ENCODE data around the gene DCST2.

DCST2 gene

DNA sequence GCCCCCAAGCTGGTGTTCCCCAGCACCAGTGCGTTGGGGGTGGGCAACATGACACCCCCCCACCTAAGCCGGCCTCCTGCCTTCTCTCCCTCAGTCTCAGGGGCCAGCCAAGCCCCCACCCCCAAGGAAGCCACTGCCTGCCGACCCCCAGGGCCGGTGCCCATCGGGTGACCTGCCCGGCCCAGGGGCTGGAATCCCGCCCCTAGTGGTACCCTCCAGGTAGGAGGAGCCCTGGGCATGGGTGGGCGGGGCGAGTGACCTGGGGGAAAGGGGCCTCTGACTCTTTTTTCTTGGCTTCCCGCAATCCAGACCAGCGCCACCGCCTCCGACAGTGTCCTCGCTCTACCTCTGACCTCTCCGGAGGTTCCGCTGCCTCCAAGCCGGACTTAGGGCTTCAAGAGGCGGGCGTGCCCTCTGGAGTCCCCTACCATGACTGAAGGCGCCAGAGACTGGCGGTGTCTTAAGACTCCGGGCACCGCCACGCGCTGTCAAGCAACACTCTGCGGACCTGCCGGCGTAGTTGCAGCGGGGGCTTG is 28.6 kb upstream of the DCST2 start:
- DNase-seq (ENCODE audit: extremely low read depth, low read depth): no peak
- TF ChIP-seq, protein P1, sequence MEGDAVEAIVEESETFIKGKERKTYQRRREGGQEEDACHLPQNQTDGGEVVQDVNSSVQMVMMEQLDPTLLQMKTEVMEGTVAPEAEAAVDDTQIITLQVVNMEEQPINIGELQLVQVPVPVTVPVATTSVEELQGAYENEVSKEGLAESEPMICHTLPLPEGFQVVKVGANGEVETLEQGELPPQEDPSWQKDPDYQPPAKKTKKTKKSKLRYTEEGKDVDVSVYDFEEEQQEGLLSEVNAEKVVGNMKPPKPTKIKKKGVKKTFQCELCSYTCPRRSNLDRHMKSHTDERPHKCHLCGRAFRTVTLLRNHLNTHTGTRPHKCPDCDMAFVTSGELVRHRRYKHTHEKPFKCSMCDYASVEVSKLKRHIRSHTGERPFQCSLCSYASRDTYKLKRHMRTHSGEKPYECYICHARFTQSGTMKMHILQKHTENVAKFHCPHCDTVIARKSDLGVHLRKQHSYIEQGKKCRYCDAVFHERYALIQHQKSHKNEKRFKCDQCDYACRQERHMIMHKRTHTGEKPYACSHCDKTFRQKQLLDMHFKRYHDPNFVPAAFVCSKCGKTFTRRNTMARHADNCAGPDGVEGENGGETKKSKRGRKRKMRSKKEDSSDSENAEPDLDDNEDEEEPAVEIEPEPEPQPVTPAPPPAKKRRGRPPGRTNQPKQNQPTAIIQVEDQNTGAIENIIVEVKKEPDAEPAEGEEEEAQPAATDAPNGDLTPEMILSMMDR (IDR thresholded peaks at IDR 0.05; ENCODE audit: low read depth, low read length): no peak

DNA sequence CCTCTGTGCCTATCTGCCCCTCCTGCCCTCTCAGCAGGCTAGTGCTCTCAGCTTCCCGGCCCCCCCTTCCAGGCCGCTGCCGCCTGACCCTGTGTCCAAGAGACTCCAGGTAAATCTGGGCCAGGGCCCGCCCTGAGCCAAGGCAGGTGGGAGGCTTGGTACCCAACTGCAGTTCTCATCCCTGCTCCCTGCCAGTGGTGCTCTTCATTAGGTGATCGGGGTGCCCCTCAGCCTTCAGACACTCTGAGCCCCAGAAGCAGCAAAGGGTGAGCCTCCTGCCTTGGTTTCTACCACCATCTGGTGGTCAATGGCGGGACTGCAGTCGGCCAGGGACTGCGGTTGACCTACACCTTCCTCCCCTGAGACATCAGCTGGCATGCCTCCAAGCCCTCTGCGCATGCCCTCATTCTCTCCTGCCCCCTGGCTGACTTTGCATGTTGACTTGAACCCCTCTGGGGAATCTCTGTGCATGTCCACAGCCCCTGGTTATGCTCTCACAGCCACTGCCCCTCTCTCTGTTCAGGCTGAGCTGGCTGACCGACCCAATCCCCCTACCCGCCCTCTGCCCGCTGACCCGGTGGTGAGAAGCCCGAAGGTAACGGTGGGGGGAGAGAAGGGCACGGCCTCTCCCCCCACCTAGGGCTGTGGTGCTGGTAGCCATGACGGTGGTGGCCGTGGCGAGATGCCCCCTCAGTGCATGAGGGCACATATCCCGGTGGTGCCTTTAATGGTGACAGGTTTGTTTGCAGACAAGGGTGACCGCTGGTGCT is 28.0 kb upstream of the DCST2 start:
- TF ChIP-seq, protein P1 (IDR thresholded peaks at IDR 0.05; ENCODE audit: low read depth, low read length): peak; percentile 96
- DNase-seq (ENCODE audit: extremely low read depth, low read depth): no peak

DNA sequence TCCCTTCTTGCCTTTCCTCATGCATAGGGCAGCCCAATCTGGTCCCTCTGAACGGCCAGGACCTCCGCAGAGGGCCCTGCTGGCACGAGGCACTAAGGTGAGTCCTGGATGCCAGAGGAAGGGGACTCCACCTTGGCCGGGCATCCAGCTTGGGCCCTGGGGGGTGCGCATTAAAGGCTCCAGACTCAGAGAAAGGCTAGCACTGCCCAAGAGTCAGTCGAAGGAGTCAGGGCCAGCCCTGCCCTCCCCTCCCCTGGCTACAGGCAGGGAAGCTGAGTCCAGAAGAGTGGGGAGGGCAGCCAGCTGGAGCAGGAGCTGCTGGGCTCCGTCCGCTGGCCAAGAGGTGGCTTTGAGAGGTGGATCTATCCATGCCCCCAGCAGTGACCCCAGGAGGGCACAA is 27.2 kb upstream of the DCST2 start:
- TF ChIP-seq, protein P1 (IDR thresholded peaks at IDR 0.05; ENCODE audit: low read depth, low read length): no peak
- no peak for DNase-seq (ENCODE audit: extremely low read depth, low read depth)

DNA sequence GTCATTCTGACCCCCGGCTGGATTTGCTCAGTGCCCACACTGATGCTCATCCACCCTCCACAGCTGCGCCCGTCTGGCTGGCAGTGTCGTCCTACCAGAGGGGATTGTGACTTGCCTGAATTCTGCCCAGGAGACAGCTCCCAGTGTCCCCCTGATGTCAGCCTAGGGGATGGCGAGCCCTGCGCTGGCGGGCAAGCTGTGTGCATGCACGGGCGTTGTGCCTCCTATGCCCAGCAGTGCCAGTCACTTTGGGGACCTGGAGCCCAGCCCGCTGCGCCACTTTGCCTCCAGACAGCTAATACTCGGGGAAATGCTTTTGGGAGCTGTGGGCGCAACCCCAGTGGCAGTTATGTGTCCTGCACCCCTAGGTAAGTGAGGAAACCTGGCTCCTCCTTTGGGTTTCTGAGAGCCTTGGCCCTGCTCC is 24.2 kb upstream of the DCST2 start:
- TF ChIP-seq, protein P1 (IDR thresholded peaks at IDR 0.05; ENCODE audit: low read depth, low read length): no peak
- no peak for DNase-seq (ENCODE audit: extremely low read depth, low read depth)

DNA sequence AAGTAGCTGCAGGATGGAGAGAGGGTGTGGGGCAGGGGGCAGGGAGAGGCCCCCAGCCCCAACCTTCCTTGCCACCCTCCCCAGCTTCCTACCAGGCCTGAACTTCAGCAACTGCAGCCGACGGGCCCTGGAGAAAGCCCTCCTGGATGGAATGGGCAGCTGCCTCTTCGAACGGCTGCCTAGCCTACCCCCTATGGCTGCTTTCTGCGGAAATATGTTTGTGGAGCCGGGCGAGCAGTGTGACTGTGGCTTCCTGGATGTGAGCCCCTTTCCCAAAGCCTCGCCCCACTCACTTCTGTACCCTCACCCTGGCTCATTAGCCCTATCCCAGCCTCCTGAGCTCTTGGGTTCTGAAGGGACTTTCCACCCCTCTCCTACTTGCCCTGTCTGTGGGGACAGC is 23.5 kb upstream of the DCST2 start:
- no peak for DNase-seq (ENCODE audit: extremely low read depth, low read depth)
- TF ChIP-seq, protein P1 (IDR thresholded peaks at IDR 0.05; ENCODE audit: low read depth, low read length): no peak

DNA sequence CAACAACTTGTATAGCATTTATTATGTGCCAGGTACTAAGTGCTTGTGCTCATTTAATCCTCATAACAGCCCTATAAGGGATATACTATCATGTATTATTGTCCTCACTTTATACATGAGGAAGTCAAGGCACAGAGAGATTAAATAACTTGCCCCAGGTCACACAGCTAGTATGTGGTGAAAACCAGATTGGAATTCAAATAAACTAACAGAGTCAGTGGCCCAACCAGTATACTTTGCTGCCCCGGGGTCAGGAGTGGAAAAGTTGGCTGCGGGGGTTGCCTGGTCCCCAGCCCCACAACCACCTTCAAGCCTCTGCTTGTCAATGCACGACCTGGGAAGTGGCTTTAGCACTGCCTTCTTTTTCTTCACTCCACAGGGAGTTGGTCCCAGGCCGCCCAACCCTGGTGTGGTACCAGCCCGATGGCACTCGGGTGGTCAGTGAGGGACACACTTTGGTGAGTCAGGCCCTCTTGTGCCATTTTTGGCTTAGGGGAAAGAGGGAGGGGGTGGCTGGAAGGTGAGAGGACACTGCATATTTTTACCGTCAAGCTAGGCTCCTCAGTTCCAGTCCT is 20.0 kb upstream of the DCST2 start:
- TF ChIP-seq, protein P1 (IDR thresholded peaks at IDR 0.05; ENCODE audit: low read depth, low read length): no peak
- no peak for DNase-seq (ENCODE audit: extremely low read depth, low read depth)
